ENCODE measurements around the gene PRKD1.
"Not testable (repeated sequence)": the region's sequence is repeated elsewhere in the genome, so short reads cannot be mapped to it uniquely, and the experiment has no call there.

The PRKD1 gene

GRCh38 chr14:29734732-29735131 is 192.9 kb downstream of the PRKD1 start:
- DNase-seq, result no peak

DNA sequence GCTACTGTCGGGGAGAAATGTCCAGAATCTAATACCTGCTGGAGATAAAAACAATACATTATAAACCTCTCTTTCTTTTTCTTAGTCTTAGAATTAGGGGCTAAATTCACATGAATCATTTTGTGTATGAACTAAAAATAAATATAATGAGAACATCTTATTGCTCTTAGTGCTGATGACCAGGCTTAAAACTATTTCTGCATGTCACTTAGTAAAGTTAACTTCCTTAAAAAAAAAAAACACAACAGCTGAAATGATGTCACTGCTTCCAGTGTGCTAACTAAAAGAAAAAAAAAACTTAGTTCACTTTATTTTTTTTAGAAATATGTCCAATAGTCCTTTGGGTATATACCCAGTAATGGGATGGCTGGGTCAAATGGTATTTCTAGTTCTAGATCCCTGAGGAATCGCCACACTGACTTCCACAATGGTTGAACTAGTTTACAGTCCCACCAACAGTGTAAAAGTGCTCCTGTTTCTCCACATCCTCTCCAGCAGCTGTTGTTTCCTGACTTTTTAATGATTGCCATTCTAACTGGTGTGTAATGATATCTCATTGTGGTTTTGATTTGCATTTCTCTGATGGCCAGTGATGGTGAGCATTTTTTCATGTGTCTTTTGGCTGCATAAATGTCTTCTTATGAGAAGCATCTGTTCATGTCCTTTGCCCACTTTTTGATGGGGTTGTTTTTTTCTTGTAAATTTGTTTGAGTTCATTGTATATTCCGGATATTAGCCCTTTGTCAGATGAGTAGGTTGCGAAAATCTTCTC is 200.9 kb downstream of the PRKD1 start:
- not testable (repeated sequence) for DNase-seq

GRCh38 chr14:29724991-29725390 is 202.7 kb downstream of the PRKD1 start:
- no peak for DNase-seq

- DNase-seq, result no peak
These were observed 204.8 kb downstream of the PRKD1 start for GRCh38 chr14:29722831-29723230.

DNA sequence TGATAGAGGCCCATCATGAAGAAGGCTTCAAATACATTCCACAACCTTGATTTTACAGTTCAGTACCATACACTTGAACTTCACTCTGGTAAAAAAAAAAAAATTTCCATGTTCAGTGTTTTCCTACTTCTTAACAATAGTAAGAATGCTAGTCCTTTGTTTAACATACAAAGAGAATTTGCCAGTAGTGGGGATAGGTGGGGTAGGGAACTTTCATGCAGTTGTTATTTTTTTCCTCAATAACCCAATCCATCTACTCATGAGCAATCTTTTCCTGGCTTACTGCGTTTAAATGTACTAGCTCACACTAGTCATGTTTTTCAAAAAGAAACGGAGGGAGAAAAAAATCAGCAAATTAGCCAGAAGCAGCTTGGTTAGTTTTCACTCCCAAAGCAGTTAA is 206.1 kb downstream of the PRKD1 start:
- no peak for DNase-seq

GRCh38 chr14:29717901-29718300 is 209.7 kb downstream of the PRKD1 start:
- no peak for DNase-seq

DNA sequence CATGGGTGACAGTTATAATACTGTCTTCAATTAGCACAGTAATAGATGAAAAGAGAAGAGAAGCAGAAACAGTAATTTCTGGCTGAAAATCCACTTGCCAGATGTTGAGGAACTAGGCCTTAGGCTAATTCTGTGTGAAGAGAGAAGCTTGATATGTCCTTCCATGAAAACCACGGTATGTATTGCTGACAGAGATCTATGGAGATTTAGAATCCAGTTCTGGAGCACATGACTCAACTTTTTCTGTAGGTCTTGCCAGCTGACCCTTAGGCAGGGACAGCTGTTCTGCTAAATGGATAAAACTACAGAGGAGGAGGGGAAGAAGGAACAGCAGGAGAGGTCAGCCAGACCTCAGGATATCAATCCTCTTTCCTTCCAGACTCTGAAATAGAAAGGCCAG is 211.5 kb downstream of the PRKD1 start:
- DNase-seq, result no peak

DNA sequence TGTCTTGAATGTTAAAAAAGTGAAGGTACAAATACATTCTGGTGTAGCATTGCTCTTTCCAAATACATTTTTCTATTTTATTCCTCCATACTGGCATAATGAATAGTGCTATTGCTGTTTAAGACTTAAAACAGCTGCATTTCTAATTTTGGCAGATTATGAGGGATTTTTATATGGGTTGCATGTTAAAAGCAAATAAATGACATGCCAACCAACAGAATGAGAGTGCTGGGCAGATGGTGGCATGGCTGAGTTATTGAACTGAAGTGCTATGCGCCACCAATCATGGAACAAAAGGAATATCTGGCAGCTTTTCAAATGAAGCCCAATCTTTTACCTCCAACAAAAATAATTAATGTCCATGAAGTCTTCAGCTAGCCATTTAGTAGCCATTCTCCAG is 215.0 kb downstream of the PRKD1 start:
- DNase-seq, result peak; percentile 84

GRCh38 chr14:29710015-29710414 is 217.6 kb downstream of the PRKD1 start:
- DNase-seq, result no peak

- DNase-seq, result no peak
These were observed 218.2 kb downstream of the PRKD1 start for GRCh38 chr14:29709490-29709889.

GRCh38 chr14:29706700-29707099 is 220.9 kb downstream of the PRKD1 start:
- no peak for DNase-seq

DNA sequence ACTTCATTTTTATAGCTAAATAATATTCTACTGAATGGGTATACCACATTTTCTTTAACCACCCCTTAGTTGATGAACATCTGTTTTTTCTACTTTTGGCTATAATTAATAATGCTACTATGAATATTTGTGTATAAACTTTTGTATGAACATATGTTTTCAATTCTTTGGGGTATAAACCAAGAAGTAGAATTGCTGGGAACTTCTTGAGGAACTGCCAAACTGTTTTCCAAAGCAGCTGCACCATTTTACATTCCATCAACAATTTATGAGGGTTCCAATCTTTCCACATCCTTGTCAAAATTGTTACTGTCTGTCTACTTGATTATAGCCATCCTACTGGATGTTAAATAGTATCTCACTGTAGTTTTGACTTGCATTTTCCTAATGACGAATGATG is 221.8 kb downstream of the PRKD1 start:
- no peak for DNase-seq

GRCh38 chr14:29689597-29689996 is 238.1 kb downstream of the PRKD1 start:
- not testable (repeated sequence) for DNase-seq

- DNase-seq, result no peak
These were observed 239.8 kb downstream of the PRKD1 start for GRCh38 chr14:29687866-29688265.

DNA sequence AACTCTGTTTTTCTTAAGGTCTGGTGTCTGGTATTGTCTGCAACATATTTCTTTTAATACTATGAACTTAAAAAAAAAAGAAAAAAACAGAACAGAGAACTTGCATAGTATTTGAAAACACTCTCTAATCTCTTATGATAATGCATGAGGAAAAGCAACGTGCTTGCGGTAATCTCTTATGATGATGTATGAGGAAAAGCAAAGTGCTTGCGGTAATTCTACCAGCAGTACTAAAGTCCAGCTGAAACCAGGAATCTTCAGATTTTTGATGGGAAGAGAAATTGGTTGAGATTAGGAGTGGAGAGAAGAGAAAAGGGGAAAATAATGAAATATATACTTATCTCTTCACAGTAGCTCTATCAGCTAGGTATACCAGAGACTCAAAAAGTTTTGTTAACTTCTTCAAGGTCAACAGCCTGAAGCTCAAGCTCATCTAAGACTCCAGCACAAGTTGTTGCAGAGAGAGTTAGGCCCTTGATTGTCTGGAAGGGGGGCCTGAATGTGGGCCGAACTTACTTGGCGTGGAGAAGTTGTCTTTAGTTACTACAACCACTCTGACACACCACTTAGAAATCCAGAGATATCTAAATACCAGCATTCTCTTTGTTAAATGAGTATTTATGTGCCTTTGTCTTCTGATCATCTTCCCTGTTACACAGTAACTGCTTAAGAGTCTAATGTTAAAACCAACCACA is 240.4 kb downstream of the PRKD1 start:
- no peak for DNase-seq

DNA sequence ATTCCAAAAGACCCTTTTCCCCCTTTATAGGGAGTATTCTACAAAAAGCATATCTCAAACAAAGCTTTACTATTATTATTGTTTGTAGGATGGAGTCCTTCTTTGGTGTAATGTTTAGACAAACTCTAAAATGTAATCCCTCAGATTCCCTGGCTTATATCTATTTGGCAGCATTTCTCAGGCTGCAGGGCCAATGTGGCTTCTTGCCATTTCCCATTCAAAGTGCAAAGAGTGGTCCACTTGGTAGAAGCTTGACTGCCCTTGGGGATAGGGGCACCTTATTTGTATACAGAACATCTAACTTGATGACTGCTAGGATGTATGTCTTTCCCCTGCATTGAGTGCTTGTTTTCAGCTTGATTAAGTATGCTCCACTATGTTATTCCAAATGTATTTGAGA is 242.7 kb downstream of the PRKD1 start:
- no peak for DNase-seq

DNA sequence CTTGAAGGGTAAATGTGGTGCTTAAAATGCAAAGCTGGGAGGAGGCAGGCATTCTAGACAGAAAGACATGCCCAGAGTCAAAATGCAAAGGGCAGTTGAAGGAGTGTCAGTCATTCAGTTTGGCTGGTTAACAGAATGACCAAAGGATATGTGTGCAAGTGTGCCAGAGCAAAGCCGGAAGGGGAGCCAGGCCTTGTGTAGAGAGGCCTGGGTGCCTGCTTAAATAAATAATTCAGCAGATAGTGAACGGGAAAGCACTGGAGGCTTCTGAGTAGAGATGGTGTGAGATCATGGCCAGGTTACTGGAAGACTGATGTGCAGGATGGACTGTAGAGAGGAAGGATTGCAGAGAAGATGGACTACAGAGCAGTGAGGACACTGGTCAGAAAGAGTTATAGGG is 244.9 kb downstream of the PRKD1 start:
- no peak for DNase-seq

DNA sequence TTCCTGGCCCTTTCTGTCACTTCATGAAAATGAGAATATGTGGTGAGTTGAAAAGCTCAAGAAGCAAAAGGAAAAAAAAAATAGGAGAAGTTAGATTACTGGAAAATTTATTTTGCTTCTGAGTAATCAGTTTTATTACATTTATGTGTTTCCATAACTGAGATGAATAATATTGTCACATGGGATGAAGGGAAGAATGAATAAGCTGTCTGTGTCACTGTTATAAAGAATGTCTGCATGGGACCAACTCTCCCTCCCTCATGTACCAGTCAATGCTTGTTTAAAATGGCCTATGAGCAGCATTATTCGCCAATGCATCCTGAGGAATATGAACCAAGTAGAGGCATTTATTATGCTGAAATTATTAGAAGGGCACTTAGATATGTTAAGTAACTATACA is 246.3 kb downstream of the PRKD1 start:
- no peak for DNase-seq

DNA sequence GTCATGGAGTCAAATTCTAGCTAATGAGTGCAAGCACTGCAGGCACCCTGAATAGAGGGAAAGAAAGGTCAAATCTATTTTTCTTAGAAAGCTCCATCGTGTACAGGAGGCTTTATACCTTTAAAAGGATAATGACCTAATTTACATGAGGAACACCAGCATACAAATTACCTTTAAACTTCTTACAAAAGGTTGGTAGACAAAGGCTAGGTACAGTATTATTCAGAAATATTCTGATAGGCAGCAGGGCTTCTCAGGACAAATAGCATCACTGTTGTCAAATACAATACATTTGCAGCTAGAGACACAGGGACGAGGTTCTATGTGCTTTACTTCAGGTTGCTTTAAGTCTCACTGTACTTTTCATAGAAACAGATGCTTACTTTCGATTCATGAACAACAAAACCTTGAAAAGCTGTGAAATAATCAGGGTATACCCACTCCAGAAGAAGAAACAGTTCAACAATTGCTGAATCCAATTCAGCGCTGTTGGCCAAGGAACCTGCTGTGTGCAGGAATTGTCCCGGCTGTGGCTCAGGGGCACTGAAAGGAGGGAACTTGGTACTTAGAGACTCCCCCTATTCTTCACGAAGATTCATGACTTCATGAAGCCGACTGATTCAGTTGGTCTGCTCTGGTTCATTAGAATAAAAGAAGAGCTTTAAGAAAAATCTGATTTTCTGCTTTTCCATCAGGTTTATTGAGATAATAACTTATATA is 252.9 kb downstream of the PRKD1 start:
- no peak for DNase-seq

DNA sequence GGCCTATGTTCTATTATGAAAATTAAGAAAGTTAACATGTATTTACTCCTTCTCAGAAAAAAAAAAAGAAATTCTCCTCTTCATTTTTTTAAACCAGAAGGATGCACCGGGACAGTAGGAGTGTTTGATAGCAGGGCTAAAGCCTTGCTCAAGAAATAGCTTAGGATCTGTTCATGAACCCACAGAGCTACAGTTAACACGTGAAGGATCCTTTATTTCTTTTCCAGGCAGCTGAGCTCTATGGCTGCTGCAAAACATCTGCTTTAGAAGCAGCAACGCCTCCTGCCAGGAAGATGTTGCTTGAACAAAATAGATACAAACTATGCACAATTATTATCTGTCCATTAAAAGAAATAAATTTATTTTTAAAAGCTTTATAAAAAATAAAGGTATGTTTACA is 254.8 kb downstream of the PRKD1 start:
- no peak for DNase-seq

DNA sequence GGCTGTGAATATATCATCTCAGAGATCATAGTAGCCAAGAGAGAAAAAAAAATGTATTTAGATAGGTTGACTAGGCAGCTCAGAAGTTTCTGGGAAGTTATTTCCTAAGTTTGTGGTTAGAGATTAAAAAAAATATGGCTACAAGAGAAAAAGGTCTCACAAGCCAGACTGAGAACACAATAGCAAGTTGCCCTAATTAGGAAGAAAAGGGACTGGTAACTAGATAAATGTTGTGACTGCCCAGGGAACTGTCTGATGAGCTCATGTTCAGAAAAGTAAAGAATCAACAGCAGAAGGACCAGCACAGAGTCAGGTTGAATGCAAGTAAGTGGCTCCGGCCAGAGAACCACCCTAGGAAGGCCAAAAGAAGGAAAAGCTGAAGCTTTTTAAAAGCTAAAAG is 256.6 kb downstream of the PRKD1 start:
- no peak for DNase-seq

GRCh38 chr14:29668201-29668600 is 259.4 kb downstream of the PRKD1 start:
- DNase-seq, result no peak

DNA sequence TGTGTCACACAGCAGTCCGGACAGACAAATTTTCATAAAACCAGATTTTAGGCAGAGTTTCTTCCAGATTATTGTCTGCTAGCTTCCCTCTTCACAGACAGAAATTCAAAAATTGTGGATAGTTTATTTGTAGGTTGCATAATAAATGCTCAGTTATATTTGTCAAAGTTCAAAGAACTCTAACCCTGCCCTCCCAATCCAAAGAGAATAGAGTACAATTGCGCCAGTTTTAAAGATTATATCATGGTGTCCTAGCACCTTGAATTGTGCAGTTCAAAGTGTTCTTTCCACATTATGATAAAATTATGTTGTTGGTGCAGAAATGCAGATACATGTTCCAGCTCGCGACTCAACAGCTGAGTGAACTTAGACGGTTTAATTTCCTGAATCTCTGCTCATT is 263.1 kb downstream of the PRKD1 start:
- no peak for DNase-seq

- DNase-seq, result no peak
These were observed 264.3 kb downstream of the PRKD1 start for GRCh38 chr14:29663281-29663801.
